ENCODE measurements around the gene GRIN2D. TPM values are rescaled to one million over a fixed set of nuclear protein-coding genes. Genes with fewer than 3 reads are reported as not detected.

GRIN2D gene
- 0.03 TPM in 1 of 2 replicates, not detected in the other for total RNA-seq
- polyA plus RNA-seq (2012), result 0.05 TPM

- DNase-seq (ENCODE audit: low read depth), result no peak
Observed at GRCh38 chr19:48393559-48394330, at the start of gene GRIN2D. TSS of gene GRIN2D (plus strand) at chr19:48393668. CDS start at chr19:48398393, 4,725 bp downstream.

GRCh38 chr19:48344892-48345291 is 48.6 kb upstream of the GRIN2D start:
- DNase-seq (ENCODE audit: low read depth), result no peak

DNA sequence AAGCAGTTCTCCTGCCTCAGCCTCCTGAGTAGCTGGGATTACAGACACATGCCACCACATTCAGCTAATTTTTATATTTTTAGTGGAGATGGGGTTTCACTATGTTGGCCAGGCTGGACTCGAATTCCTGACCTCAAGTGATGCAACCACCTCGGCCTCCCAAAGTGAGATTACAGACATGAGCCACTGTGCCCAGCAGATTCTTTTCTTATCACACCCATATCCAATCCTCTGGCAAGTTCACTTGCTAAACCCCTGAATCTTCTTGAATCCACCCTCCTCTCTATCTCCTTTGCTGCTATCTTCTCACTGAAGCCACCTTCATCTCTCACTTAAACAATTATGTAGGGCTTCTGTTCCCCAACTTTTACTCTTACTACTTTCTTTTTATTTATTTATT is 47.3 kb upstream of the GRIN2D start:
- no peak for DNase-seq (ENCODE audit: low read depth)

- DNase-seq (ENCODE audit: low read depth), result no peak
Observed at GRCh38 chr19:48348045-48348444, 45.4 kb upstream of the GRIN2D start.

DNA sequence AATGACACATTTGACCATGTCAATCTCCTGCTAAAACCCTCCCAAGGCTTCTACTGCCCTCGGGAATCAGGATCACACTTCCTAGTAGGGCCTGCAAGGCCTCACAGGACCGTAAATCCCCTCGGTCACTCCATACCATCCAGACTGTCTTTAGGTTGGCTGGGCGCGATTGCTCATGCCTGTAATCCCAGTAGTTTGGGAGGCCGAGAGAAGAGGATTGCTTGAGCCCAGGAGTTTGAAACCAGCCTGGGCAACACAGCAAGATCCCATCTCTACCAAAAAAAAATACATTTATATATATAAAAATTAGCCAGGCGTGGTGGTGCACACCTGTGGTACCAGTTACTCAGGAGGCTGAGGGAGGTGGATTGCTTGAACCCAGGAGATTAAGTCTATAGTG is 44.7 kb upstream of the GRIN2D start:
- no peak for DNase-seq (ENCODE audit: low read depth)

GRCh38 chr19:48350856-48351255 is 42.6 kb upstream of the GRIN2D start:
- DNase-seq (ENCODE audit: low read depth), result no peak

- peak; percentile 33 for DNase-seq (ENCODE audit: low read depth)
Observed at GRCh38 chr19:48351341-48351752, 42.1 kb upstream of the GRIN2D start.

GRCh38 chr19:48353677-48354076 is 39.8 kb upstream of the GRIN2D start:
- no peak for DNase-seq (ENCODE audit: low read depth)

- DNase-seq (ENCODE audit: low read depth), result no peak
Observed at GRCh38 chr19:48354332-48354992, 39.0 kb upstream of the GRIN2D start.

GRCh38 chr19:48355365-48355954 is 38.0 kb upstream of the GRIN2D start:
- no peak for DNase-seq (ENCODE audit: low read depth)

- DNase-seq (ENCODE audit: low read depth), result no peak
Observed at GRCh38 chr19:48359123-48359522, 34.3 kb upstream of the GRIN2D start.

DNA sequence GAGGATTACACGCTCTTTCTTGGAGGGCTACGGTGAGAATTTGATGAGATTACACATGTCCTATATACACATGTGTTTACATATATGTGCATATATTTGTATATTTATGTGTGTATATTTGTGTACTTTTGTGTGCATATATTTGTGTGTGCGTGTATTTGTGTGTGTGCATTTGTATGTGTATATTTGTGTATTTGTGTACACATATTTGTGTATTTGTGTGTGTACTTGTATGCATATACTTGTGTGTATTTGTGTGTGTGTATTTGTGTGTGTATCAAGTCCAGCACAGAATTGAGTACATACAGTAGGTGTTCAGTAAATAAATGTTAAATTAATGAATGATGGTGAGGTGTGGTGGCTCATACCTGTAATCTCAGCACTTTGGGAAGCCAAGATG is 31.6 kb upstream of the GRIN2D start:
- DNase-seq (ENCODE audit: low read depth), result no peak

DNA sequence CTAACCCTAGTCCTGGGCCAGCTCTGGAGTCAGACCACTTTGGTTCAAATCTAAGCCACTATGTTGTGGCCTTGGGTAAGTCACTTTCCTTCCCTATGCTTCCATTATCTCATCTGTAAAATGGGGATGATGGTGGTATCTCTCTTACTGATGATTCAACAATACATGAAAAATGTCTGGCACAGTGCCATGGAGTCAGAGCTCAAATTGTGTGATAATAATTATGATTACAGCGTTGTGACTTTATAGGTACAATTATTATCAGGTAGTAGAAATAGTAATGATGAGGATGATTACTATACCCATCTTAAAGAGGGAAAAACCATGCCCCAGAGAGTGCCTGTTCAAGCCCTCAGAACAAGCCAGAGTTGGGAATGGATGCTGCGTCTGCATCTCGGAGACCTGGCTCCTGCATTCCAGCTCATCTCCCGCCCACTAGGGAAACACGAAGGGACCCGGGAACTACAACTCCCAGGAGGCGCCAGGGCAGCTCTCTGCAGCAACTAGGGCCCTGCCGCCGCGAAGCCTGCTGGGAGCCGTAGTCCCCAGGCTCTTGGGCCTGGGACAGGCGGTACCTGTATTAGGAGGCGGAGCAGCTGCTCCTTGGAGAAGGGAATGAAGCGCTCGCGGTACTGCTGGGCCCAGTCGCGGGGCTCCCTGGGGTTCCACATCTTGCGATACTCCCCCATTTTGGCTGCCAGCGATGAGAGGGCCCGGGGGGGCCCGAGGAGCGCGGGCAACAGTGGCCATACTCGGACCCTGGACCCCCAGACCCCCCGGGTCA is 30.6 kb upstream of the GRIN2D start:
- peak; percentile 93 for DNase-seq (ENCODE audit: low read depth)

DNA sequence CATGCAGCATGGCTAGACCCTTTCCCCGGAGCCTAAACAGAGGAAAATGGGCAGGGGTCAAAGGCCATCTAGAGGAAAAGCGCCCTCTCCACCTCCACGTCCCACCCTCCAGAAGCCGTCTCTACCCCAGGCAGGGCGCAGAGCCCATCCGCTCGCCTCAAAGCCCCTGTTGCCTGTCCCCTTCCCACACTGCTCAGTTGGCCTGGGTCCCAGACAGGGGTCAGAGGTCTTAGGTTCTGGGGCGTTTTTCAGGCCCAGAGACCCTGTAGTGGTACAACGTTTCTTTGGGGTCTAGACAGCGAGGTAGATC is 30.0 kb upstream of the GRIN2D start:
- no peak for DNase-seq (ENCODE audit: low read depth)

DNA sequence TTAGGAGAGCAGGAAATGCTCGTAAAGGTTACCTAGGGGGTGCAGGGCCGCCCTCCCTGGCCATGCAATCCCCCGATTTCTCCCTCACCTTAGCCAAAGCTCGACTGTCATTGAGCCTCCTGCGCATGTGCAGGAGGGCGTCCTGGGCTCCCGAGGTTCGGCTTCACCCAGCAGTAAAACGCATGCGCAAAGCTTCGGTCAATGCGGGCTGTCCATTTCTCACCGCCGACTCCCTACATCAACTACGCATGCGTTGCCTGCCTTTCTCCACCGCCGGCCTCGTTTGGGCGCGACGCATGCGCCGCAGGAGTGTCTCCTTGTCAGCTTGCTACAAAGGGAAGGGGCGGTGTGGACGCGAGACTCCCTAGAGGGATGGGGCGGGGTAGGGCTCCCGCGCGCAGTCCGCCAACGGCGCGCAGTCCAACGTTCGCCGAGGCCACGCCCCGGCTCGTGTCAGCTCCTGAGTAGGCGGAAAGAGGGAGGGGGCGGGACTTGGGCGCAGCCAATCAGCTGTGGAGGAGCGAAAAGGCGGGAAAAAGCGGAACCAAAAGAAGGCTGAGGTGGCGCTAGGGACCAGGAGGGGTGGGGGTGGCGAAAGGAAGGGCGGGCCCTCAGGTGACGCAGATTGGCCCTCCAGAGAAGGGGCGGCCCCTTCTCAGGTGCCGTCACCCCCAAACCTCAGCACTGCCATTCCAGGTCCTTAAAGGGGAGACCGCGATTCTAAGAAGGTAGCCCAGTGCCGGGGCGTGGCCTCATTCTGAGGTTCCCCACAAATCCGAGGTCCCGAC is 29.5 kb upstream of the GRIN2D start, which contains the start of the genes SYNGR4 and TMEM143:
SYNGR4 (plus strand) TSS at position 558 of the 788 bp plus-strand sequence. CDS start 1,476 bp downstream, outside the sequence.
TMEM143 (minus strand) TSS at position 131 of the 788 bp plus-strand sequence; CDS start at position 111, 20 bp downstream.
- DNase-seq (ENCODE audit: low read depth), result peak; percentile 100

DNA sequence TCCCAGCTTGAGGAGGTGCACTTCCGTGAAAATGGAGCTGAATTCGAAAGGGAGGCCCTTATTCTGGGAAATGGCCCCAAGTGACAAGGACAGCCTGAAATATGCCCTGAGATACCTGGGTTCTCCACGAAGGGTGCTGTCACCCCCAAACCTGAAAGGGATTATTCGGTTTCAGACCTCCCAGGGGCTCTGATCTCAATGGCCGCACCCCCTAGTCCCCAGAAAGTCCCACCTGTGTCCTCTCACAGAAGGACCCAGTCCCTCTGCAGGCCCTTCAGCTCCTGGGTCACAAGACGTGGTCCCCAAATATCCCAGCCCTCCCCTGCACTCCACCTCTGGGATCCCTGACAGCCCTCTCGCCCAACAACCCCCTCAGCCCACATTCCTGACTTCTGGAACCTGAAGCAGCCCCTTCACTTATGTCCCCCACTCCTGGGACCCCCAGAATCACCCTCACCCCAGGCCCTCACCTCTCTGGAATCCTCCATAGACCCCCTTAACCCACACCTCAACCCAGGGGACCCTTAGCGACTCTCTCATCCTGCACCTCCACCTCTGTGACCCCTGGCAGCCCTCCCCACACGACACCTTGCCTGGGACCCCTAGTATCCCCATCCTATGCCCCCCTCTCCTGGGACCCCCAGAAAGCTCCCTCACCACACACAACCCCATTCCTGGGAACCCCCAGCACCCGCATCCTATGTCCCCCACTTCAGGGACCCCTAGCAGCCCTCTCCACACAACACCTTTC is 28.7 kb upstream of the GRIN2D start:
- DNase-seq (ENCODE audit: low read depth), result no peak

DNA sequence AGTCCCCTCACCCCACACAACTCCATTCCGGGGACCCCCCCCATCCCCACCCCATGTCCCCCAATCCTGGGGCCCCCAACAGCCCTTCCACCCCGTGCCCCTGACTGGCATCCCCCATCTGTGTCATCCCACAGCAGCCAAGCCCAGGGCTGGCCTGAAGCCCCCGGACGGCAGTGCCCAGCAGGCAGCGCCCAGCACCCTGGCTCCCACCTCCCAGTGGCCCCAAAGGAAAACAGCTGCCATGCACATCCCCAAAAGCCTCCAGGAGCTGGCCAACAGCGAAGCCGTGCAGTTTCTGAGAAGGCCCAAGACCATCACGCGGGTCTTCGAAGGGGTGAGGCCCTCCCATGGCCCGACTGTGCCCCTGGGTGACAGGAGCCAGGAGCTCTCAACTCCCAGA is 27.9 kb upstream of the GRIN2D start:
- DNase-seq (ENCODE audit: low read depth), result no peak

DNA sequence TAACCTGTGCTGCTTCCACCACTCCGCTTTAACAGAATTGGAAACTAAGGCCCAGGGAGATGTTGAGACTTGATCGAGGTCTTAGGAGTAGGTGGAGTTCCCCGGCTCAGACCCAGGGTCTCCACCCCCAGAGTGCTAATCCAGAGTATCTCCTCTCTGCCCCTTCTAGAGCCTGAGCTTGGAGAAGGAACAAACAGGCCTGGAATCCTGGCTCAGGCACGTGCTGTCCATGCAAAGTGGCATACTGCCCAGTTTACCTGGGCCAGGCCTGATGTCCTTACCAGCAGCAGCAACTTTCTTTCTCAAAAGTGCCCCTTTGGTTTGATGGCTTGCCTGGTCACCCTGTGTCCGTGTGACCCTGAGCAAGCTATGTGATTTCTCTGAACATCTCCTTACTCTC is 25.6 kb upstream of the GRIN2D start:
- DNase-seq (ENCODE audit: low read depth), result no peak

DNA sequence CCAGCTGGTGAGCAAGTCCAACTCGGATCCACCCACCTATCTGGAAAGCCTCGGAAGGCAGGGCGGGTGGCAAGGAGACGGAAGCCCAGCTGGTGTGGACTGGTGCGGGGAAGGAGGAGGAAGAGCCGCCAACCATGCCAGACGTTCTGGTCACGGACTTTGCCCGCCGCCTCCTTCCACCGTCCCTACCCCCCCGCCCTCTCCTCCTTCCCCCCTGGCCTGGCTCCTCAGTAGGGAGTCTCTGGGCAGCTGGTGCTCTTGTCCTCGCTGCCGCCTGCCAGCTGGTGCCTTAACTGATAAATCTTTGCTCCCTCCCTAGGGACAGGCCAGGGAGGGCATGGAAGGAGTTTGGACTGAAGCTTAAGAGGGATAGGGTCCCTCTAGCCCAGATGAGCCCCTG is 24.5 kb upstream of the GRIN2D start:
- DNase-seq (ENCODE audit: low read depth), result peak; percentile 48

DNA sequence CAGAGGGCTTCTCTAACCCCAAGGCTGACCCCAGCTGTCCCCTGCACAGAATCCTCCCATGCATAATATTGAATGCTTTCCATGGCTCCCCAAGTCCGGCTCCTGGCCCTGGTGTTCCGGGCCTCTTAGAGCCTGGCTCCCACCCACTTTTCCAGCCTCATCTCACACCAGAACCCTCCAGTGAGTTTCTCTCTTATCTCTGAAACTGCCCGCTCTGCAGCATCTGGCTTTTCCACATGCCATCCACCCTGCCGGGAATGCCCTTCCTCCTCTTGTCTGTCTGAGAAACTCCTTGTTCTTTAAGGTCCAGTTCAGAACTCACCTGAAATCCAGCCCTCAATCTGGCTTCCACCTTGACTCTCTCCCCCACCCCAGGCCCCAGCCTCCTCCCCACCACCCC is 22.5 kb upstream of the GRIN2D start:
- DNase-seq (ENCODE audit: low read depth), result no peak

Data from myocyte (in vitro differentiated cells).